Measurements from ENCODE around the gene LMAN1L.

The LMAN1L gene

DNA sequence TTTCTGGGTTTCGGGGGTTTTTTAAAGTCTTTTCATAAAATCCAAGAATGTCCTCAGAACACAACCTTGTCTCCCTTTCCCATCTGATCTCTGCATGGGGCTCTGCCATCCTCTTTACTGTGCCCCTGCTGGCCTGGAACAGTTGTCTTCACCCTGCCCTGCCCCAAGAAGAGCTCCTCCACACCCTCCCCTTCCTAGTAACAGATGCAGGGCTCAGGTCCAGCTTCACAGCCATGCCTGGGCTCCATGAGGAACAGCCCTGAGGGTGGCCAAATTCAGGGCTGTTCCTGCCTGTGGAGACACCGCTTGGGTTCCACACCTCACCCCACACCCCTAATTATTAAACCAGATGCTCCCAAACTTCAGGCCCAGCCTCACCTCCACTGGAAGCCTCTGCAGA, 43.2 kb downstream of the LMAN1L start:
- no peak for DNase-seq (ENCODE audit: low read depth, low spot score)

DNA sequence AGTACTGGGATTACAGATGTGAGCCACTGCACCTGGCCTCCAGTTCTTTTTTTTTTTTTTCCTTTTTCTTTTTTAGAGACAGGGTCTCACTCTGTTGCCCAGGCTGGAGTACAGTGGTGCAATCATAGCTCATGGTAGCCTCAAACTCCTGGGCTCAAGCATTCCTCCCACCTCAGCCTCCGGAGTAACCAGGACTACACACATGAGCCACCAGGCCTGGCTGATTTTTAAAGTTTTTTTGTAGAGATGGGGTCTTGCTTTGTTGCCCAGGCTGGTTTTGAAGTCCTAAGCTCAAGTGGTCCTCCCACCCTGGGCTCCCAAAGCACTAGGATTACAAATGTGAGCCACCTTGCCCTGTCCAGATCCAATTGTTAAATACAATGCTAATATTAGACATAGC, 43.9 kb downstream of the LMAN1L start:
- H3K9me3 ChIP-seq (ENCODE audit: low read depth, low read length), result no peaks in the 10 kb centered on the region
- DNase-seq (ENCODE audit: low read depth, low spot score), result no peak
- no peak overlapping the region for H3K27ac ChIP-seq
- H3K4me3 ChIP-seq, result no peak overlapping the region
- no peak overlapping the region for H3K9ac ChIP-seq (ENCODE audit: insufficient read length)
- TF ChIP-seq EZH2 (IDR thresholded peaks at IDR 0.05) (no peak), FOXP2 (optimal IDR thresholded peaks at IDR 0.05; ENCODE audit: control extremely low read depth, extremely low read length, insufficient read depth) (no peak), POLR2AphosphoS5 (IDR thresholded peaks at IDR 0.05; ENCODE audit: borderline replicate concordance, low read depth, low read length) (no peak)
- peaks cover 28% of the 10 kb centered on the region; the same call in 1 of the 2 replicates for H3K36me3 ChIP-seq (ENCODE audit: insufficient read depth, low read length)

More for the DNA sequence above, 43.2 kb downstream of the LMAN1L start:
- no peak overlapping the region for H3K27ac ChIP-seq
- no peaks in the 10 kb centered on the region for H3K9me3 ChIP-seq (ENCODE audit: low read depth, low read length)
- no peak overlapping the region for H3K9ac ChIP-seq (ENCODE audit: insufficient read length)
- peaks cover 35% of the 10 kb centered on the region; the same call in 1 of the 2 replicates for H3K36me3 ChIP-seq (ENCODE audit: insufficient read depth, low read length)
- no peak overlapping the region for H3K4me3 ChIP-seq
- TF ChIP-seq FOXP2 (optimal IDR thresholded peaks at IDR 0.05; ENCODE audit: control extremely low read depth, extremely low read length, insufficient read depth) (no peak), POLR2AphosphoS5 (IDR thresholded peaks at IDR 0.05; ENCODE audit: borderline replicate concordance, low read depth, low read length) (no peak), EZH2 (IDR thresholded peaks at IDR 0.05) (no peak)

DNA sequence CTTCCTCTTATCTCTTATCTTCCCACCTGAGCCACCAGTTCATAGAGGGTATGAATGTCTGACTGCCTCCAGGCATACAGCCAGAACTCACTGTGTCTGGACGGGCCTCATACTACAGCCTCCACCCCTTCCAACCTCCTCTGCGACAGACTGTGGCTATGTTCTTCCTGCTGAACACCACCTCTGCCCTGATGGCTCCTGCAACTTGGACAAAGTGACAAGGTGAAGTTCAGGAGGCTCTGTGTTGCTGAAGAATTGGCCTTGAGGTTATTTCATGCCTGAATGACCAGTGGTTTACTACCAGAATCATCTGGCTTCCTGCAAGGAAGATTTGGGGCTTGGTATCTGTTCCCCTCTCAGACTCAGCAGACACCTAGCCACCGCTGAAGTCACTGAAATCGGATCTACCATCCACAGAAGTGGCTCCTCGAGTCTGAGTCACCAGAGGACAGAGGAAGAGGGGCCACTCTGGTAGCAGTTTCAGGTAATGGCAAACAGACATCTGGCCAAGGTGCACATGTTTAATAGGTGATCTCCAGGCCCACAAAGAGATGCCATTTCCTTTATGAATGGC, 44.5 kb downstream of the LMAN1L start:
- Histone ChIP-seq H3K9ac (ENCODE audit: insufficient read length) (no peak overlapping the region), H3K4me3 (no peak overlapping the region), H3K9me3 (ENCODE audit: low read depth, low read length) (no peaks in the 10 kb centered on the region), H3K27ac (no peak overlapping the region), H3K36me3 (ENCODE audit: insufficient read depth, low read length) (peaks cover 22% of the 10 kb centered on the region; the same call in 1 of the 2 replicates)
- no peak for TF ChIP-seq POLR2AphosphoS5 (IDR thresholded peaks at IDR 0.05; ENCODE audit: borderline replicate concordance, low read depth, low read length)
- DNase-seq (ENCODE audit: low read depth, low spot score), result no peak

DNA sequence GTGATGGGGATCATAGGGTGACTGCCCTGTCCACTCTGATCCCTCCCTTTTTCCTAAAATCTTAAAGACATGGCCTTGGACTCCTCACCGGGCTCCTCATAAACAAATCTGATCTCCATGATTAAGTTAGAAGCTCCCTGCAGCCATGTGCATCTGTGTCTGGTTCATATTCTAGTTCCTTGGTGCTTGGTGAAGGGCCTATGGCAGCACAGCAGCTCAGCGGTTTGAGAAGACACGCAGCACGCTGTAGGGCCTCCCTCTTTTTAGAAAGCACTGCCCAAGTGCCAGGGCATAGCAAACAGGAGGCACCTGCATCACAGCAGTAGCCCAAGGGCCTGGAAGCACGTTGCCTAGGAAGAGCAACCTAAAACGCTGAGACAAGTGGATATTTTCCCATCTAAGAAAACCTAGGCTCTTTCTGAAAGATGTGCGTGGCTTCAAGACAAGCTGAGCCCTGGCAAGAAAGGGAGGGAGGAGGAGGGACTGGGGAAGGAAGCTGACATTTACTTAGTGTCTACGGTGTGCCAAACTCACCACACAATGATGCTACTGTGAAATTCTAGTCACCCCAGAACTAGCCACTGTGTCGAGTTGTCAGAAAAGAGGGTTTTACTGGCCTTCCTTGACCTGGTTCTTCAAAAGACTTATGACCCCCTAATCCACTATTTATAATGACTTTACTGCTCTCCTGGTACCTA, 45.2 kb downstream of the LMAN1L start:
- no peak for TF ChIP-seq POLR2AphosphoS5 (IDR thresholded peaks at IDR 0.05; ENCODE audit: borderline replicate concordance, low read depth, low read length)
- no peak for TF ChIP-seq FOXP2 (optimal IDR thresholded peaks at IDR 0.05; ENCODE audit: control extremely low read depth, extremely low read length, insufficient read depth)
- TF ChIP-seq EZH2 (IDR thresholded peaks at IDR 0.05), result no peak
- DNase-seq (ENCODE audit: low read depth, low spot score), result no peak
- Histone ChIP-seq H3K9ac (ENCODE audit: insufficient read length) (no peak overlapping the region), H3K9me3 (ENCODE audit: low read depth, low read length) (no peaks in the 10 kb centered on the region), H3K36me3 (ENCODE audit: insufficient read depth, low read length) (peaks cover 17% of the 10 kb centered on the region; the same call in 1 of the 2 replicates), H3K4me3 (no peak overlapping the region), H3K27ac (0 out of 2 replicates have a peak overlapping the region, but pooled peaks have one; percentile 13)

DNA sequence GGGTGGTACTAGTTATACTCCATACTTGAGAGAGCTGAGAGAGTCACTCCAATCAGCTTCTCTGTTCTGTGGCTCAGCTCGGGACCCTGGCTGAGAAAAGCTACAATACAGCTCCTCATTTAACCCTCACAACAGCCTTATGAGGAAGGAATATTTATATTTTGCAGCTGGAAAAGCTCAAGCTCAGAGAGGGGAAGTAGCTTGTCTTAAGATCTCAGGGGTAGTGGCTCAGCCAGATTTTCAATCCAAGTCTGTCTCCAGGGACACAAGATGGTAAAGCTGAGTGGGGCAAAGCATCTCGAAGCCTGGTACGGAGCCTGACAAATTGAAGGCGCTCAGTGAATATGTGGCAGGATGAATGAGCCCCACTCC, 45.7 kb downstream of the LMAN1L start:
- H3K9ac ChIP-seq (ENCODE audit: insufficient read length), result no peak overlapping the region

DNA sequence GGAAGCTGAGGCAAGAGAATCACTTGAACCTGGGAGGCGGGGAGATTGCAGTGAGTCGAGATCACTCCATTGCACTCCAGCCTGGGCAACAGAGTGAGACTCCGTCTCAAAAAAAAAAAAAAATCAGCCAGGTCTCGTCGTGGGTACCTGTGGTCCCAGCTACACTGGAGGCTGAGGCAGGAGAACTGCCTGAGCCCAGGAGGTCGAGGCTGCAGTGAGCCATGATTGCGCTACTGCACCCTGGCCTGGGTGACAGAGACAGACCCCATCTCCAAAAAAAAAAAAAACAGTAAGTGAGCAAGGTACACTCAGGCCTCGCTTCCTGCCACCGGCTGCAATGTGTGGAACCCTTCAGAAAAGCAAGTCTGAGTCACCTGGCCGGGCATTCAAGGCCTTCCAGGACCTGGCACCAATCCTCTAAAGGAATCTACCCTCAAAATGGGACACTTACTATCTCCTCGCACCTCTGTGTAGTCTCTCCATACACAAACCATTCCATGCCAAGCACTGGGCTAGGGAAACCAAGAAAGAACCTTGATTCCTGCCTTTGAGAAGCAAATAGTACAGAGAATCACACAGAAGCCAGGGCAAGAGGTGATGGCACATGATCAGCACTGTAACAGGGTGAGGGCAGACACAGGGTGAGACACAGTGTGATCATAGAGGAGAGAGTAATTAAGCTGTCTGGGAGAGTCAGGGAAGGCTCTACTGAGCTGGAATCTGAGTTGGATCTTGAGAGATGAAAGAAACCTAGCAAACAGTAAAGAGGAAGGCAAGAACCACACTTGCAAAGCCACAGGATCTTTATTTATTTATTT, 50.8 kb downstream of the LMAN1L start:
- Histone ChIP-seq H3K9me3 (ENCODE audit: low read depth, low read length) (no peaks in the 10 kb centered on the region), H3K9ac (ENCODE audit: insufficient read length) (no peak overlapping the region), H3K4me3 (no peak overlapping the region), H3K27ac (peak overlapping the region; percentile 68), H3K36me3 (ENCODE audit: insufficient read depth, low read length) (peaks cover 15% of the 10 kb centered on the region)
- TF ChIP-seq FOXP2 (optimal IDR thresholded peaks at IDR 0.05; ENCODE audit: control extremely low read depth, extremely low read length, insufficient read depth), result no peak
- TF ChIP-seq POLR2AphosphoS5 (IDR thresholded peaks at IDR 0.05; ENCODE audit: borderline replicate concordance, low read depth, low read length), result no peak
- no peak for TF ChIP-seq EZH2 (IDR thresholded peaks at IDR 0.05)
- no peak for DNase-seq (ENCODE audit: low read depth, low spot score)

More for the DNA sequence above, 45.7 kb downstream of the LMAN1L start:
- no peak for TF ChIP-seq EZH2 (IDR thresholded peaks at IDR 0.05)
- no peak for TF ChIP-seq POLR2AphosphoS5 (IDR thresholded peaks at IDR 0.05; ENCODE audit: borderline replicate concordance, low read depth, low read length)
- TF ChIP-seq FOXP2 (optimal IDR thresholded peaks at IDR 0.05; ENCODE audit: control extremely low read depth, extremely low read length, insufficient read depth), result no peak
- DNase-seq (ENCODE audit: low read depth, low spot score), result no peak
- peaks cover 12% of the 10 kb centered on the region; the same call in 1 of the 2 replicates for H3K36me3 ChIP-seq (ENCODE audit: insufficient read depth, low read length)
- no peak overlapping the region for H3K4me3 ChIP-seq
- H3K9me3 ChIP-seq (ENCODE audit: low read depth, low read length), result no peaks in the 10 kb centered on the region
- peak overlapping the region; percentile 11; the same call in 1 of the 2 replicates for H3K27ac ChIP-seq

DNA sequence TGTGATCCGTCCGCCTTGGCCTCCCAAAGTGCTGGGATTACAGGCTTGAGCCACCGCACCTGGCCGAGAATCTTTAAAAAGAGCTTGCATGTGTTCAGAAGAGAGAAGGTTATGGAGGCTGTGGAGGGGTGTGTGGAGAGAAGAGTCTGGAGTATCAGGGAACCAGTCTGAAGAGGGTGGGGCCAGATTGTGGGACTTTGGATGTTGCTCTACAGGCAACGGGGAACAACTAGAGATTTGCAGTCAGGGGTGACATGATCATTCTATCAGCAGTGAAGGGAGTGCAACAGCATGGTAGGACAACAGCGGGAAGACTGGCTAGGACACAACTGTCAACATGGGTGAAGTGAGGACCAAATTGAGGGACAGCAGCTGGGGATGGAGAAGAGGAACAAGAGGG, 51.7 kb downstream of the LMAN1L start:
- no peak overlapping the region for H3K9ac ChIP-seq (ENCODE audit: insufficient read length)
- DNase-seq (ENCODE audit: low read depth, low spot score), result no peak
- H3K36me3 ChIP-seq (ENCODE audit: insufficient read depth, low read length), result peaks cover 20% of the 10 kb centered on the region
- H3K27ac ChIP-seq, result peak overlapping the region; percentile 54
- no peak overlapping the region for H3K4me3 ChIP-seq
- no peaks in the 10 kb centered on the region for H3K9me3 ChIP-seq (ENCODE audit: low read depth, low read length)
- TF ChIP-seq EZH2 (IDR thresholded peaks at IDR 0.05) (no peak), FOXP2 (optimal IDR thresholded peaks at IDR 0.05; ENCODE audit: control extremely low read depth, extremely low read length, insufficient read depth) (no peak), POLR2AphosphoS5 (IDR thresholded peaks at IDR 0.05; ENCODE audit: borderline replicate concordance, low read depth, low read length) (no peak)

DNA sequence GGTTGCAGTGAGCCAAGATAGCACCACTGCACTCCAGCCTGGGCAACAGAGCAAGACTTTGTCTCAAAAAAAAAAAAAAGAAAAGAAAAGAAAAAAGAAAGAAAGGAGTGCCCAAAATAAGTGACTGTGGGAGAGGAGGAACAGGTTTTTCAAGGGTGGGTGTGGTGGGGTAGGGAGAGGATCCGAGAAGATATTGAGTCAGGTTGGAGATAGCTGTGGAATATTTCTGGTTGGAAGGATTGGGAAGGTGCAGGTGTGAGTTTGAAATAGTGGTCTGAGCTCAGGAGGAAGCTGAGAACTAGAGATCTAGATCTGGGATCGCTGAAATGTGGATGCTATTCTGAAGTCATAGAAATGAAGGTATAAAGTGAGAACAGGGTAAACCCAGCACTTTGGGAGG, 52.7 kb downstream of the LMAN1L start:
- Histone ChIP-seq H3K9me3 (ENCODE audit: low read depth, low read length) (no peaks in the 10 kb centered on the region), H3K36me3 (ENCODE audit: insufficient read depth, low read length) (peaks cover 25% of the 10 kb centered on the region), H3K27ac (peak overlapping the region; percentile 96), H3K9ac (ENCODE audit: insufficient read length) (no peak overlapping the region), H3K4me3 (no peak overlapping the region)
- no peak for DNase-seq (ENCODE audit: low read depth, low spot score)
- TF ChIP-seq POLR2AphosphoS5 (IDR thresholded peaks at IDR 0.05; ENCODE audit: borderline replicate concordance, low read depth, low read length) (no peak), FOXP2 (optimal IDR thresholded peaks at IDR 0.05; ENCODE audit: control extremely low read depth, extremely low read length, insufficient read depth) (no peak), EZH2 (IDR thresholded peaks at IDR 0.05) (no peak)

Measured in SK-N-MC (cell line).